Measurements from ENCODE around the gene SHANK3.
"Not testable (repeated sequence)": the region's sequence is repeated elsewhere in the genome, so short reads cannot be mapped to it uniquely, and the experiment has no call there.

Gene SHANK3

DNA sequence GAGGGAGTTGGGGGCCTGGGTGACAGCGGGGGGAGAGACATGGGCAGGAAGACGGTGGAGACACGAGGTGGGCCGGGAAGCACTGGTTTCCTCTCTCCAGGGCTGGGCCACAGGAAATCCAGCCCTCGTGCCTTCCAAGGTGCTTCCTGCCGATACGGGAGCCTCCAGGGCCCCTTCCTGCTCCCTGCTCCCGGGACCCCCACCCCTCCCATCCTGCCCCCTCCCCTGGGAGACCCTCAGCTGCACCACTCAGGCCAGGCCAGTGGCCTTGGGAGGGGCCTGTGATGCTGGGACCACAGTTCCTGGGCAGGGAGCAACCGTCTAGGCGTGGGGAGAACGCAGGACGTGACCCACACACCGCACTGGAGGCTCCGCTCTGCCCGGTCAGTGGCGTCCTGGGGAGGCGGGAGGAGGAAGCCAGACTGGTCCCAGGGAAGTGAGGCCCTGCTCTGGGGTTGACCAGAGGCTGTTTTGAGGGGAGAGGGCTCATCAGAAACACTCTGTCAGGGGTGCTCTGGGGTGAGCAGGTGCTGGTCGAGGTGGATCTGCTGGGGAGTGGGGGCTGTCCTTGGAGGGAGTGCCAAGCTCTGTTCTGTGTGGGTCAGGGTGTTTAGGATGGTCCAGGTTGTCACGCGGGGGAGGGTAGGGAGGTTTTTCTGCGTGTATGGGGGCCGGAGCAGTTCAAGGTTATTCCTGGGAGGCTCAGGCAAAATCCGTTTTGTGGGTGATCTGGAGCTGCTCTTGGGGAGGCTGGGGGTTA lies at the start of gene SHANK3:
TSS of gene SHANK3 (plus strand) at position 353 of the 760 bp plus-strand sequence.
- no peak for DNase-seq

GRCh38 chr22:50624347-50625130 lies 48.1 kb upstream of the SHANK3 start:
- no peak for DNase-seq

GRCh38 chr22:50625131-50625567 lies 47.5 kb upstream of the SHANK3 start:
- no peak for DNase-seq

DNA sequence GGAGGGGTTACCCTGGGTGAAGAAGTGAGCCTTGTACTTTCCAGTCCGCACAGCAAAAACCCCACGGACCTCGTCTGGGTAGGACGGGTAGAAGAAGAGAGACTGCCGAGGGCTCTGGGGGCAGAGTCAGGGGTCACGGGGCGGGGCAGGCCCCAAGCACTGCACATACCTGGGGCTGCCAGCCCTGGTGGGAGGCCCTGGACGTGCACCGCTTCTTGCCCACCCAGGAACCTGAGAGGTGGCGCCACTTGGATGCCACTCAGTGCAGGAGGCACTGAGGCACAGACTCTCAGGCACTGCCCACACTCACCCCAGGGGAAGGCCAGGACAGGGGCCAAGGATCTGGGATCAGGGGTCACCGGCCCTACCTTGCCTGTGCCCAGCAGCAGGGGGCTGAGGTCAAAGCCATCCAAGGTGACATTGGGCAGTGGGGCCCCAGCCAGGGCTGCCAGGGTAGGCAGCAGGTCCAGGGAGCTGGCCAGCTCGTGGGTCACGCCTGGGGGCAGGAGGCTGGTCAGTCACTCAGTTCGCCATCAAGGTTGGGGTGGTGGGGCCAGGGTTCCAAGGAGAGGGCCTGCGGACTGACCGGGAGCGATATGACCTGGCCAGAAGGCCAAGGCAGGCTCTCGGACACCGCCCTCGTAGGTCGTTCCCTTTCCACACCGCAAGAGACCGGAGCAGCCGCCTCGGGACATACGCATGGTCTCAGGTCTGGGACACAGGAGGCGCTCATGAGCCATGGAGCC lies 46.9 kb upstream of the SHANK3 start:
- DNase-seq = no peak

GRCh38 chr22:50626314-50626849 lies 46.2 kb upstream of the SHANK3 start:
- no peak for DNase-seq

DNA sequence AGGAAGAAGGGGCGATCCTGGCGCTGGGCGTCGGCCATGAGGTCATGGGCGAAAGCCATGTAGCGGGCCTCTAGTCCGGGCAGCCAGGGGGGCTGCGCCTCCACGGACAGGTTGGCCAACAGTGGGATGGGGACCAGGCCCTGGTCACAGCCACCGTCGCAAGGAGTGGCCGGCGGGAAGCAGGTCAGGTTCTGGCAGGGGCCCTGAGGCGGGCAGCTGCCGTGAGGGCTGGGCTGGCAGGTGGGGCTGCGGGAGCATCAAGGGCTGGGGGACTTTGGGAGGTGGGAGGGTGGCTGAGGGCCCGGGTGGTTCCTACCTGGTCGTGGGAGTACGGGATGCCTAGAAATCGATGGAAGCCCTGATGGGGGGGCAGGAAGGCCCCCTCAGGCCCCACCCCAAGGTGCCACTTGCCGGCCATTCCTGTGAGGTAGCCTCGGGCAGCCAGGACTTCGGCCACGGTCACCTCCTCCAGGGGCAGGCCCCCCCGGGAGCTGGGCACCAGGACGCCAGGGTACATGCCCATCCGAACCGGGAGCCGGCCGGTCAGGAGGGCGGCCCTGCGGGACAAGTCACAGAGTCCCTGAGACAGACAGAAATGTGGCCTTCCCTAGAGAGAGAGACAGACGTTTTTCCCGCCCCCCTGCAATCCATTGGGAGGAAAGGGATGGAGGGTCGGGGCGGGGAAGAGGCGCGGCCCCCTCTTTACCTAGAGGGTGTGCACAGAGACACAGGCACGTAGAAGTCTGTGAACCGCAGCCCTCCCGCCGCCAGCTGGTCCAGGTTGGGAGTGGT lies 45.6 kb upstream of the SHANK3 start:
- no peak for DNase-seq

DNA sequence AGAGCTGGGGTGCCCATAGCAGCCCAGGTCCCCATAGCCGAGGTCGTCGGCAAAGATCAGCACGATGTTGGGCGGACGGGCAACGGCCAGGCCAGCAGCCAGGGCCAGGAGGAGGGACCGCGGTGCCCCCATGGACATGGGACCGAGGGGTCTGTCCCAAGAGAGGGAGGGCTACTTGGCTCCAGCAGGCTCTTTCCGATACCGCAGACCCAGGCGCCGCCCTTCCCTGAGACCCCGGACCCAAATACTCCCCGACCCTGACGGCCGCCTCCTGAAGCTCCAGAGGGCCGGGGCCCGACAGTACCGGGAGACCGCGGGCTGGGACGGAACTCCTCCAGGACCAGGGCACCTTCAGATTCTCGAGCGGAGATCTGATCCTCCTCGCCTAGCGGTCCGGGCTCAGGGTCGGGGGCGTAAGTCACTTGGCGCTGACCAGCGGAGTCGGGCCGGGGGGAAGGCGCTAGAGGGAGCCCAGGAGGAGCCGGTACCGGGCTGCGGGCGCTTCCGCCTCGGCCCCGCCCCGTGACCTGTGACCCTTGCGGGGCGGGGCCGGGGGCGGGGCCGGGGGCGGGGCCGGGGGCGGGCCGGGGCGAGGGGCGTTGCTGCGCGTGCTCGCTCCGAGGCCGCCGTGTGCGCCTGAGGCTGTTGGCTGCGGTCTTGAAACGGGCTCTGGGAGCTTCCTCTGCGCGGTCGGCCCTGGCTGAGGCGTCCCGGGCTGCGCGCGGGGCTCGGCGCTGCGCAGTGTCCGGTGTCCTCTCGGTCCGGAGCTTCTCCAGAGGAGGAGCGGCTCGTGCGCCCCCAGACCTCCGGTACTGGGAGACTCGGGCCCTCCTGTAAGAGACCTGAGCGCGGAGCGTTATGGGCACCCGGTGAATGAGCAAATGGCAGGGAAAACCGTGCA lies 44.7 kb upstream of the SHANK3 start, which contains the start of gene ARSA:
TSS of gene ARSA (minus strand) at position 511 of the 901 bp plus-strand sequence. CDS start at position 138, 373 bp downstream.
- peak; percentile 84 for DNase-seq

- peak; percentile 72 for DNase-seq
These were observed 44.0 kb upstream of the SHANK3 start for GRCh38 chr22:50628543-50629134.

DNA sequence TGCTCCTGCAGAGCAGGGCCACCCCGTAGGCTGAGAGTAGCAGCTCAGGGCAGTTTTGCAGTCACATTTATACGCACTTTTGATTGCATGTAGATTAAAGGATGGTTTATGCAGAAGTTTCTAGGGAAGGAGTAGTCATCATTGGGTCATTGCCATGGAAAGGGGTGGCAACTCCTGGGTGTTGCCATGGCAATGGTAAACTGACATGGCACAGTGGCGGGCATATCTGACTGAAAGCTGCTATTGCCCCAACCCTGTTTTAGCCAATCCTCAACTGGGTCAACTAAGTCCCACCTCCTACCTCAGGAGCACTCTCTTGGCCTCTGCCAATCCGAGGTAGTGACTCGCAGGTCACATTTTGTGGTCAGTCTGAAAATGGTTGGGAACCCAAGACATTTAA lies 42.2 kb upstream of the SHANK3 start:
- no peak for DNase-seq

DNA sequence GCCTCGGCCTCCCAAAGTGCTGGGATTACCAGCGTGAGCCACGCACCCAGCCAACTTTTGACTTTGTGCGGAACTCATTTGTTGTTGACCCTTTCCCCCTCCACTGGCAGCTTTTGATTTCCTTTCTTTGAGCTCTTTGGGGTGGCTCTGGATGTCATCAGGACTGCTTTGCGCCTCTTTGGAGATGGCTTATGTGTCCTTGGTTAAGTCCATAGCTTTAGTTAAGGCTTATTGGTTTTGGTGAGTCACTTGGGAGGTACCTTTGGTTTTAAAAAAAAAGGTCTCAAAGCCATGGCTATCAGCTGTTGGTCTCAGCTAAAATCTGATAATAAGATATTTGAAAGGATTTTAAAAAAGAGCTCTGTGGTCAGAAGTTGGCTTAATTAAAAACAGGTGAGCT lies 39.5 kb upstream of the SHANK3 start:
- DNase-seq = no peak

GRCh38 chr22:50633771-50634170 lies 38.9 kb upstream of the SHANK3 start:
- DNase-seq = no peak

DNA sequence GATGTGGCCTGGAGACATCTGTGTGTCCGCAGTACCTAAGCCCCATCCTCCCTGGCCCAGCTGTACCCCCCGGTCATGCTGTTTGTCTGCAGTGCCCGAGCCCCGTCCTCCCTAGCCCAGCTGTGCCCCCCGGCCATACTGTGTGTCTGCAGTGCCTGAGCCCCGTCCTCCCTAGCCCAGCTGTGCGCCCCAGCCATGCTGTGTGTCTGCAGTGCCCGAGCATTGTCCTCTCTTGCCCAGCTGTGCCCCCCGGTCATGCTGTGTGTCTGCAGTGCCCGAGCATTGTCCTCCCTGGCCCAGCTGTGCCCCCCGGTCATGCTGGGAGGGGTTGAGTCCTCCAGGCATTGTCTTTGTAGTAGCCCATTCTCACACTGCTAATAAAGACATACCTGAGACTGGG lies 37.0 kb upstream of the SHANK3 start:
- no peak for DNase-seq

DNA sequence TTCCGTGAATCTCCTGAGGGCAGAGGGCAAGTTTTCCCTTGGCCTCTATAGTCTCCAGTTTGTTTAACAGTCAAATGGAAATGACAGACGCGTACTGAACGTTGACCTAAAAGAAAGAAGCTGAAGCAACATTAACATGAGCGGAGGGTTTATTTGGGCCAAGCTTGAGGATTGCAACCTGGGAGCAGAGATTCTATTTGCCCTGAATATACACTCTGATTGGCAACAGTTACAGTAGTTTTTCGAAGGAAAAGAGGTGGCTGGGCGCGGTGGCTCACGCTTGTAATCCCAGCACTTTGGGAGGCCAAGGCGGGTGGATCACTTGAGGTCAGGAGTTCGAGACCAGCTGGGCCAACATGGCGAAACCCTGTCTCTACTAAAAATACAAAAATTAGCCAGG lies 32.3 kb upstream of the SHANK3 start:
- not testable (repeated sequence) for DNase-seq

- no peak for DNase-seq
These were observed 31.6 kb upstream of the SHANK3 start for GRCh38 chr22:50640857-50641647.

- DNase-seq = no peak
These were observed 30.7 kb upstream of the SHANK3 start for GRCh38 chr22:50641696-50642607.

DNA sequence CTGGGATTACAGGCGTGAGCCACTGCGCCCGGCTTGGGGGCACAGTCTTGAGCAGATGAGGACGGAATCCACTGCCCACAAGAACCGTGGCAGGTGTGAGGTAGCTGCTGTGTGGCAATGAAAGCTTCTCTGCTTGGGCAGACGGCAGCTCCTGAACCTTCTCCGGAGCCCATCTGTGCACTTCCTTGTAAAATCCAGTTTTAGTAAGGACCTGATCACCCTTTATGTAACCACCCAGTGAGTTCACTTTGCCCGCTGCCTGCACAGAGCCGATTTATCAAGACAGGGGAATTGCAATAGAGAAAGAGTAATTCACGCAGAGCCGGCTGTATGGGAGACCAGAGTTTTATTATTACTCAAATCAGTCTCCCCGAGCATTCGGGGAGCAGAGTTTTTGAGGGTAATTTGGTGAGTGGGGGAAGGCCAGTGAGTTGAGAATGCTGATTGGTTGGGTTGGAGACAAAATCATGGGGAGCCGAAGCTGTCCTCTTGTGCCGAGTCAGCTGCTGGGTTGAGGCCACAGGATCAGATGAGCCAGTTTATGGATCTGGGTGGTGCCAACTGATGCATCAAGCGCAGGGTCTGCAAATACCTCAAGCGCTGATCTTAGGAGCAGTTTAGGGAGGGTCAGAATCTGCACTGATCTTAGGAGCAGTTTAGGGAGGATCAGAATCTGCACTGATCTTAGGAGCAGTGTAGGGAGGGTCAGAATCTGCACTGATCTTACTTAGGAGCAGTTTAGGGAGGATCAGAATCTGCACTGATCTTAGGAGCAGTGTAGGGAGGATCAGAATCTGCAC lies 29.4 kb upstream of the SHANK3 start:
- not testable (repeated sequence) for DNase-seq

- DNase-seq = not testable (repeated sequence)
These were observed 28.9 kb upstream of the SHANK3 start for GRCh38 chr22:50643821-50644101.

- no peak for DNase-seq
These were observed 19.4 kb upstream of the SHANK3 start for GRCh38 chr22:50653256-50653655.
